Activated CD4-positive, alpha-beta T cell treated with anti-CD3 and anti-CD28 coated beads, Interleukin-2, amount 50 U/mL, for 1 hour (primary cell): Measurements from ENCODE around the gene FNTB.

Source experiments
- DNase-seq: peaks from one replicate; pipeline ENCODE4 v3.0.0-alpha.2; 2020

FNTB gene

GRCh38 chr14:64986648-64987437 lies at the start of gene FNTB:
Gene FNTB, plus strand, starts transcription at chr14:64986895. Its CDS starts 59 bp downstream, at chr14:64986954.
- peak; percentile 87 for DNase-seq

- DNase-seq: no peak
These were observed 49.4 kb upstream of the FNTB start for GRCh38 chr14:64937171-64937820.

- DNase-seq: no peak
These were observed 48.9 kb upstream of the FNTB start for GRCh38 chr14:64937821-64938193.

- DNase-seq: peak; percentile 6
These were observed 47.5 kb upstream of the FNTB start for GRCh38 chr14:64938972-64939816.

- DNase-seq: no peak
These were observed 46.9 kb upstream of the FNTB start for GRCh38 chr14:64939817-64940190.

- no peak for DNase-seq
These were observed 46.3 kb upstream of the FNTB start for GRCh38 chr14:64940336-64940910.

- no peak for DNase-seq
These were observed 44.1 kb upstream of the FNTB start, which contains the start of gene GPX2 for GRCh38 chr14:64942531-64943111. Gene GPX2, minus strand, starts transcription at chr14:64942745. Its CDS starts 19 bp downstream, at chr14:64942726.

GRCh38 chr14:64943556-64943955 lies 43.1 kb upstream of the FNTB start:
- no peak for DNase-seq

- no peak for DNase-seq
These were observed 42.7 kb upstream of the FNTB start for GRCh38 chr14:64944041-64944440.

- no peak for DNase-seq
These were observed 41.8 kb upstream of the FNTB start for GRCh38 chr14:64944861-64945260.

- DNase-seq: no peak
These were observed 41.1 kb upstream of the FNTB start for GRCh38 chr14:64945431-64946178.

- no peak for DNase-seq
These were observed 40.2 kb upstream of the FNTB start for GRCh38 chr14:64946310-64947045.

- DNase-seq: no peak
These were observed 38.7 kb upstream of the FNTB start for GRCh38 chr14:64947710-64948611.

GRCh38 chr14:64948612-64949210 lies 38.0 kb upstream of the FNTB start:
- DNase-seq: no peak

- no peak for DNase-seq
These were observed 35.8 kb upstream of the FNTB start for GRCh38 chr14:64950889-64951288.

- no peak for DNase-seq
These were observed 35.4 kb upstream of the FNTB start for GRCh38 chr14:64951291-64951690.

GRCh38 chr14:64951724-64952123 lies 35.0 kb upstream of the FNTB start:
- no peak for DNase-seq

GRCh38 chr14:64952598-64953309 lies 33.9 kb upstream of the FNTB start:
- no peak for DNase-seq

- DNase-seq: no peak
These were observed 33.4 kb upstream of the FNTB start for GRCh38 chr14:64953310-64953654.
